A673 (cell line): ENCODE results near the gene TBCE.
"Not testable (repeated sequence)": the region's sequence is repeated elsewhere in the genome, so short reads cannot be mapped to it uniquely, and the experiment has no call there.

ENCODE experiments used
- CTCF ChIP-seq: fragments of 300-800, 200-600 bp; sonication (generic); conservative IDR thresholded peaks from 2 replicates; pipeline ENCODE4 v1.5.1; 2017; ENCODE audit warnings: low read depth, mild to moderate bottlenecking, antibody characterized with exemption, low read length, moderate library complexity, mixed read lengths
- EZH2 ChIP-seq: fragments of 200-600 bp; sonication (generic); IDR thresholded peaks from 2 replicates; pipeline ENCODE4 v1.6.1; 2017; ENCODE audit warnings: borderline replicate concordance, low read depth, mild to moderate bottlenecking, mixed read lengths, antibody characterized with exemption, low read length; ENCODE audit not compliant: poor library complexity, severe bottlenecking

GRCh38 chr1:235462832-235463231, 95.6 kb downstream of the TBCE start:
- TF ChIP-seq CTCF, EZH2: not testable (repeated sequence)
